ENCODE measurements around the gene ARHGAP40.

The ARHGAP40 gene

DNA sequence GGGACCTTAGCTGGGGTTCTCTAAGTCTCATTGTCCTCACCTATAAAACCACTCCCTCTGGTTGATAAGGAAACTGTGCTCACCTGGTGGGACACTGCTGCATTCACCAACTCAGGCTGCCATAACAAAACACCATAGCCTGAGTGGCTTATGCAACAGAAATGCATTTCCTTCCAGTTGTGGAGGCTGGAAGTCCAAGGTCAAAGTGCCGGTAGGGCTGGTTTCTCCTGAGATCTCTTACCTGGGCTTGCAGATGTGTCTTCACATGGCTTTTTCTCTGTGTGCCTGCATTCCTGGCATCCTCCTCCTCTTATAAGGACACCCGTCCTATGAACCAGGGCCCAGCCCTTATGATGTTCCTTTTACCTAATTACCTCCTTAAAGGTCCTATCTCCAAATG is 62.7 kb downstream of the ARHGAP40 start:
- H3K27ac ChIP-seq (ENCODE audit: low read length, poor library complexity, severe bottlenecking): no peak overlapping the region
- H4K91ac ChIP-seq (ENCODE audit: low read length): no peak overlapping the region
- no peak overlapping the region for H2BK12ac ChIP-seq (ENCODE audit: low read length in 2 of 2)
- no peak overlapping the region for H3K4ac ChIP-seq (ENCODE audit: low read depth in 1 of 2, low read length in 2 of 2)
- H3K9ac ChIP-seq (ENCODE audit: low read length): no peak overlapping the region
- H2AFZ ChIP-seq (ENCODE audit: low read depth, low read length): no peak overlapping the region
- 86% methylated on average over 2 of the region's 2 CpGs for WGBS
- no peaks in the 10 kb centered on the region for H3K79me1 ChIP-seq (replicated peaks; ENCODE audit: low read length, poor library complexity, severe bottlenecking)
- no peak overlapping the region for H3K14ac ChIP-seq (ENCODE audit: low read length in 2 of 2)
- no peak overlapping the region for H2BK120ac ChIP-seq (ENCODE audit: low read depth, low read length)
- no peak overlapping the region for H3K18ac ChIP-seq (ENCODE audit: low read depth in 1 of 2, low read length in 2 of 2)
- no peak overlapping the region for H2AK5ac ChIP-seq (ENCODE audit: low read length, severe bottlenecking)
- H2BK15ac ChIP-seq (ENCODE audit: low read depth, poor library complexity, severe bottlenecking): no peak overlapping the region
- H3K9me3 ChIP-seq (ENCODE audit: control insufficient read depth, low read length): no peaks in the 10 kb centered on the region
- H3K27me3 ChIP-seq (ENCODE audit: control insufficient read depth in 1 of 2, insufficient read depth in 1 of 2, low read length in 2 of 2): peaks cover 60 to 61% of the 10 kb centered on the region in 2 experiments
- H3K4me3 ChIP-seq (ENCODE audit: insufficient read depth in 1 of 2, low read depth in 1 of 2, low read length in 2 of 2): no peak overlapping the region
- no peak overlapping the region for H3K4me2 ChIP-seq (ENCODE audit: low read length, poor library complexity, severe bottlenecking)
- H3K23ac ChIP-seq (ENCODE audit: low read length in 2 of 2): no peak overlapping the region
- no peaks in the 10 kb centered on the region for H3K36me3 ChIP-seq (ENCODE audit: control insufficient read depth in 1 of 2, insufficient read depth in 2 of 2, low read depth in 1 of 2, low read length in 2 of 2)
- H4K8ac ChIP-seq (ENCODE audit: low read length): no peak overlapping the region
- no peak for DNase-seq
- no peaks in the 10 kb centered on the region for H3K4me1 ChIP-seq (ENCODE audit: control insufficient read depth, insufficient read depth, low read depth, low read length)
- H2BK5ac ChIP-seq (ENCODE audit: low read depth, low read length, poor library complexity, severe bottlenecking): no peak overlapping the region

DNA sequence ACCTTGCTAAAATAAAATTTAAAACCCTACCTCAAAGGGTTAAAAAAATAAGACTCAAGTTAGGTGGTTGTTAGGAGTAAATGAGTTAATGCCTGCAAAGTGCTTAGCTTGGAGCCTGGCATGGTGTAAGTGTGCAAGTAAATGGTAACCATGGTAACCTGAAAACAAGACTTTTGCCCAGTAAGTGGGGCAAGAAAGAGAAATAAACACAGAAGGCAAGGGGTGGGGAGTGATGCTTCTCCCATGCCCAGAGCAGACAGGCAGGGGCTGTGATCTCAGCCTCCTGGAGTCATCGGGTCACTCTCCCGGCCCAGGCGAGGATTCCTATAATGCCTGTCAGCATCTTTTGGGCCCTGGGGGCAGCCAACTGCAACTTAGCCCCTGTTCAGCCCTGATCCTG is 63.5 kb downstream of the ARHGAP40 start:
- Histone ChIP-seq H2BK120ac (ENCODE audit: low read depth, low read length) (no peak overlapping the region), H3K79me1 (replicated peaks; ENCODE audit: low read length, poor library complexity, severe bottlenecking) (no peaks in the 10 kb centered on the region), H3K4me2 (ENCODE audit: low read length, poor library complexity, severe bottlenecking) (no peak overlapping the region), H3K27ac (ENCODE audit: low read length, poor library complexity, severe bottlenecking) (no peak overlapping the region), H2BK15ac (ENCODE audit: low read depth, poor library complexity, severe bottlenecking) (no peak overlapping the region), H3K4ac (ENCODE audit: low read depth in 1 of 2, low read length in 2 of 2) (no peak overlapping the region), H2AK5ac (ENCODE audit: low read length, severe bottlenecking) (no peak overlapping the region), H2BK12ac (ENCODE audit: low read length in 2 of 2) (no peak overlapping the region), H4K91ac (ENCODE audit: low read length) (no peak overlapping the region), H2AFZ (ENCODE audit: low read depth, low read length) (no peak overlapping the region), H2BK5ac (ENCODE audit: low read depth, low read length, poor library complexity, severe bottlenecking) (no peak overlapping the region), H3K9ac (ENCODE audit: low read length) (no peak overlapping the region), H3K23ac (ENCODE audit: low read length in 2 of 2) (no peak overlapping the region), H3K36me3 (ENCODE audit: control insufficient read depth in 1 of 2, insufficient read depth in 2 of 2, low read depth in 1 of 2, low read length in 2 of 2) (no peaks in the 10 kb centered on the region), H3K4me1 (ENCODE audit: control insufficient read depth, insufficient read depth, low read depth, low read length) (no peaks in the 10 kb centered on the region), H3K4me3 (ENCODE audit: insufficient read depth in 1 of 2, low read depth in 1 of 2, low read length in 2 of 2) (no peak overlapping the region), H4K8ac (ENCODE audit: low read length) (no peak overlapping the region), H3K9me3 (ENCODE audit: control insufficient read depth, low read length) (no peaks in the 10 kb centered on the region), H3K14ac (ENCODE audit: low read length in 2 of 2) (no peak overlapping the region), H3K18ac (ENCODE audit: low read depth in 1 of 2, low read length in 2 of 2) (no peak overlapping the region), H3K27me3 (ENCODE audit: control insufficient read depth in 1 of 2, insufficient read depth in 1 of 2, low read length in 2 of 2) (peaks cover 58 to 68% of the 10 kb centered on the region in 2 experiments)
- DNase-seq: no peak
- WGBS: 41% methylated on average over 3 of the region's 3 CpGs

DNA sequence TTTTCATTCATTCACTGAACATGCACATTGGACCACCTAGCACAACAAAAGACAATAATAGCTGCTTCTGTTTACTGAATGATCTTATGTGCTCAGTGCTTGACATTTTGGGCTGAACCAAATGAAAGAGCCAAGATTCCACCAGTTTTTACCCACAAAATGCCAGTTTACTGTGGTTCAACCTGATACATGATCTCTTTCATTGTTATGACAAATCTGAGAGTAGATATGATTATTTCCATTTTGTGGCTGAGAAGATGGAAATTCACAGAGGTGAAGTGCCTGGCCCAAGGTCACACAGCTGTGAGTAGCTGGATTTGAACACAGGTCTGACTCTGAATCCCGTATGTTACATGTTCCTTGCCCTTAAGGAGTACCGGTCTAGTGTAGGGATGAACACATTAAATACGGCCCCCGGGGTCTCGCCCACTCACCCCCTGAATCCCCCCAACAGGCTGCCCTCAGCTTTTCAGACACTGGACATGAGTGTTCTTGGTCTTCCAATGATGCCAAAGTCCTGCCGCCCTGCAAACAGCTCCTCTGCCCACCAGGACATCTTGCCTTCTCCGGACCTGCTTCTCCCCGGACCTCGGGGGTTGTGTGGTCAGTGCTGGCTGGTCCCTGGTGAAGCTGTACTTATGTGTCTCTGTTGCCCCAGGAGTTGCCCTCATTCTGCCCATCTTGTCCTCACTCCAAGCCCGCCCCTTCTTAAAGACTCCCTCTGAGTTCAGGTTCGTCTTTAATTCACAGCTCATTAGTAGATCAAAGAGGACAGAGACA is 64.1 kb downstream of the ARHGAP40 start:
- Histone ChIP-seq H3K27ac (ENCODE audit: low read length, poor library complexity, severe bottlenecking) (no peak overlapping the region), H3K4me2 (ENCODE audit: low read length, poor library complexity, severe bottlenecking) (no peak overlapping the region), H4K8ac (ENCODE audit: low read length) (no peak overlapping the region), H3K23ac (ENCODE audit: low read length in 2 of 2) (no peak overlapping the region), H3K9me3 (ENCODE audit: control insufficient read depth, low read length) (no peaks in the 10 kb centered on the region), H3K14ac (ENCODE audit: low read length in 2 of 2) (peak overlapping the region in 1 of 2 experiments; percentile 70), H4K91ac (ENCODE audit: low read length) (no peak overlapping the region), H2BK5ac (ENCODE audit: low read depth, low read length, poor library complexity, severe bottlenecking) (no peak overlapping the region), H3K4me3 (ENCODE audit: insufficient read depth in 1 of 2, low read depth in 1 of 2, low read length in 2 of 2) (no peak overlapping the region), H3K4me1 (ENCODE audit: control insufficient read depth, insufficient read depth, low read depth, low read length) (no peaks in the 10 kb centered on the region), H3K4ac (ENCODE audit: low read depth in 1 of 2, low read length in 2 of 2) (no peak overlapping the region), H3K79me1 (replicated peaks; ENCODE audit: low read length, poor library complexity, severe bottlenecking) (no peaks in the 10 kb centered on the region), H2BK15ac (ENCODE audit: low read depth, poor library complexity, severe bottlenecking) (no peak overlapping the region), H3K18ac (ENCODE audit: low read depth in 1 of 2, low read length in 2 of 2) (no peak overlapping the region), H2BK12ac (ENCODE audit: low read length in 2 of 2) (no peak overlapping the region), H2AK5ac (ENCODE audit: low read length, severe bottlenecking) (no peak overlapping the region), H2AFZ (ENCODE audit: low read depth, low read length) (no peak overlapping the region), H3K9ac (ENCODE audit: low read length) (no peak overlapping the region), H2BK120ac (ENCODE audit: low read depth, low read length) (no peak overlapping the region), H3K36me3 (ENCODE audit: control insufficient read depth in 1 of 2, insufficient read depth in 2 of 2, low read depth in 1 of 2, low read length in 2 of 2) (no peaks in the 10 kb centered on the region), H3K27me3 (ENCODE audit: control insufficient read depth in 1 of 2, insufficient read depth in 1 of 2, low read length in 2 of 2) (peaks cover 56 to 69% of the 10 kb centered on the region in 2 experiments)
- WGBS: 49% methylated on average over 11 of the region's 11 CpGs
- no peak for DNase-seq

DNA sequence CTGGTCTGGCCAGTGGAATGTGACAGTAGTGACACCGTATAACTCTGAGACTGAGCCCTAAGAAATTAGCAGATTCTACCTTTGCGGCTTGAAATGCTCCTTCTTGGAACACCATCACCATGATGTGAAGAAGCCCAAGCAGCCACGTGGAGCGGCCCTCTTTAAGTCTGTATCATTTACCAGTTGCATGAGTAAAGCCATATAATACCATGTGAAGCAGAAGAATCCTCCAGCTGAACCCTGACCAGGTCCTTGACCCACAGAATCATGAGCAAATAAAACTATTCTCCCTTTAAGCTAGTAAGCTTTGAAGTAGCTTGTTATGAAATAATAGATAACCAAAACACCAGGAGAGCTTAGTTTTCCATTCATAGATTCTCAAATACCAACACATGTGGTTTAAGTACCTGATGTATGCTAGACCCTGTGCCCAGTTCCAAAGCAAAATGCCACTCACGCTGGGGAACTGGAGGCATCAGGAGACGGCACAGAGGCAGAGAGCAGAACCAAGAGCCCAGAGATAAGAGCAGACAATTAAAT is 65.9 kb downstream of the ARHGAP40 start:
- 80% methylated on average over 6 of the region's 6 CpGs for WGBS
- no peaks in the 10 kb centered on the region for H3K9me3 ChIP-seq (ENCODE audit: control insufficient read depth, low read length)

More for the DNA sequence above, 65.9 kb downstream of the ARHGAP40 start:
- H2BK120ac ChIP-seq (ENCODE audit: low read depth, low read length): no peak overlapping the region
- H3K36me3 ChIP-seq (ENCODE audit: control insufficient read depth in 1 of 2, insufficient read depth in 2 of 2, low read depth in 1 of 2, low read length in 2 of 2): no peaks in the 10 kb centered on the region
- H3K27me3 ChIP-seq (ENCODE audit: control insufficient read depth in 1 of 2, insufficient read depth in 1 of 2, low read length in 2 of 2): peaks cover 71 to 78% of the 10 kb centered on the region in 2 experiments
- H4K91ac ChIP-seq (ENCODE audit: low read length): no peak overlapping the region
- no peak overlapping the region for H3K9ac ChIP-seq (ENCODE audit: low read length)
- no peak overlapping the region for H3K23ac ChIP-seq (ENCODE audit: low read length in 2 of 2)
- H2AFZ ChIP-seq (ENCODE audit: low read depth, low read length): no peak overlapping the region
- no peaks in the 10 kb centered on the region for H3K4me1 ChIP-seq (ENCODE audit: control insufficient read depth, insufficient read depth, low read depth, low read length)
- no peak overlapping the region for H3K14ac ChIP-seq (ENCODE audit: low read length in 2 of 2)
- H3K4me2 ChIP-seq (ENCODE audit: low read length, poor library complexity, severe bottlenecking): no peak overlapping the region
- H3K79me1 ChIP-seq (replicated peaks; ENCODE audit: low read length, poor library complexity, severe bottlenecking): no peaks in the 10 kb centered on the region
- H3K18ac ChIP-seq (ENCODE audit: low read depth in 1 of 2, low read length in 2 of 2): no peak overlapping the region
- DNase-seq: no peak
- no peak overlapping the region for H4K8ac ChIP-seq (ENCODE audit: low read length)
- no peak overlapping the region for H2BK12ac ChIP-seq (ENCODE audit: low read length in 2 of 2)
- H2BK5ac ChIP-seq (ENCODE audit: low read depth, low read length, poor library complexity, severe bottlenecking): no peak overlapping the region
- H3K4me3 ChIP-seq (ENCODE audit: insufficient read depth in 1 of 2, low read depth in 1 of 2, low read length in 2 of 2): no peak overlapping the region
- H3K4ac ChIP-seq (ENCODE audit: low read depth in 1 of 2, low read length in 2 of 2): no peak overlapping the region
- no peak overlapping the region for H2AK5ac ChIP-seq (ENCODE audit: low read length, severe bottlenecking)
- H3K27ac ChIP-seq (ENCODE audit: low read length, poor library complexity, severe bottlenecking): no peak overlapping the region
- H2BK15ac ChIP-seq (ENCODE audit: low read depth, poor library complexity, severe bottlenecking): no peak overlapping the region
